ENCODE results near the gene SLC26A2.
A peak's percentile ranks its signal among the peaks of the same experiment; 100 is the strongest.

SLC26A2 gene

DNA sequence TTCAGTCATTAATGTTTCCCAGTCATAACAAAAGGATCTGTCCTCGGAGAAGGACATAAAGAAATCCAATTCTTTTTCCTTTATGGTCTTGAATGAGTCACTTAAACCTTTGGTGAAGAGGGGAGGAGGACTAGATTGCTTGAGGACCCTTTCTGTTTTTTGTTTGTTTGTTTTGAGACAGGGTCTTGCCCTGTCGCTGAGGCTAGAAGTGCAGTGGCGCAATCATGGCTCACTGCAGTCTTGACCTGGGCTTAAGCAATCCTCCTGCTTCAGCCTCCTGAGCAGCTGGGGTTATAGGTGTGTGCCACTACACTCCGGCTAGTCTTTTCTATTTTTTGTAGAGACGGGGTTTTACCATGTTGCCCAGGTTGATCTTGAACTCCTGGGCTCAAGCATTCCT is 27.6 kb downstream of the SLC26A2 start:
- Histone ChIP-seq H3K9me3 (ENCODE audit: control insufficient read depth in 2 of 2, low read length in 2 of 2) (no peaks in the 10 kb centered on the region), H3K36me3 (ENCODE audit: control insufficient read depth in 2 of 2, insufficient read depth in 2 of 2, low read length in 2 of 2) (peaks cover 14 to 21% of the 10 kb centered on the region in 2 donors), H3K27me3 (ENCODE audit: control insufficient read depth in 2 of 2, insufficient read depth in 2 of 2, low read length in 2 of 2) (no peaks in the 10 kb centered on the region), H3K4me3 (ENCODE audit: low read length in 2 of 2) (no peak overlapping the region), H3K4me1 (ENCODE audit: control insufficient read depth in 2 of 2, insufficient read depth in 2 of 2, low read length in 2 of 2) (peaks cover 0 to 5% of the 10 kb centered on the region in 2 donors), H3K27ac (ENCODE audit: low read depth in 2 of 2, low read length in 2 of 2) (no peak overlapping the region), H3K9ac (ENCODE audit: low read depth in 1 of 2, low read length in 2 of 2) (no peak overlapping the region)

DNA sequence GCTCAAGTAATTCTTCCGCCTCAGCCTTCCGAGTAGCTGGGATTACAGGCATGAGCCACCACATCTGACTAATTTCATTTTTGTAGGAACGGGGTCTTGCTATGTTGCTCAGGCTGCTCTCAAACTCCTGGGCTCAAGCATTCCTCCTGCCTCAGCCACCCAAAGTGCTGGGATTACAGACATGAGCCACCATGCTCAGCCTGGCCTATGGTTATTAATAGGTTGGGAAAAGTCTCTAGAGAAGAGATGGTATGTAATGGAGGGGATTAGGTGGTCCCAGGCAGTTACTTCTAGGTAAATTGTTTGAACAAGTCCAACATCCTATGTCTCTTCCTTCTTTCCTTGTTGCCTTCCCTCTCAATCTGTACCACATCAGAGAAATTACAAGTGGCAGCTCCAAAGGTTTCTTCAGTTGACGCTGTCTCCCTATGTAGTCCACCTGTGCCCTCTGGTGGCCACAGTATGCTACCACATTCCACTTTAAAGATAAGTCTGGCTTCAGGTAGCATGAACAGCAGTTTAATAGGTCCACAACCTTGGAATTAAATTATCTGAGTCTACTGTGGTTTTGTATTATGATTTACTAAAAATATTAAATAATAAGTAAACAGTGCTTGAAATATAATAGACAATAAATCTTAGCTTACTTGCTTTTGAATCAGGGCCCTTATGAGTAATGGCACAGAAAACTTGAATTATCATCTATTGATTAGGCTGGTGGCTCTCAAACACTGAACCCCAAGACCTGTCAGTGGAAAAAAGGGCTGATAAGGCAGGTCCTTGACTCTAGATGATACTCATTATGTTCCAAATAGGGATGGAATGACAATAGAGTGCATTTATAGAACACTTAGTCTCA is 30.2 kb downstream of the SLC26A2 start:
- Histone ChIP-seq H3K9me3 (ENCODE audit: control insufficient read depth in 2 of 2, low read length in 2 of 2) (no peaks in the 10 kb centered on the region), H3K4me3 (ENCODE audit: low read length in 2 of 2) (no peak overlapping the region), H3K27me3 (ENCODE audit: control insufficient read depth in 2 of 2, insufficient read depth in 2 of 2, low read length in 2 of 2) (no peaks in the 10 kb centered on the region), H3K36me3 (ENCODE audit: control insufficient read depth in 2 of 2, insufficient read depth in 2 of 2, low read length in 2 of 2) (peaks cover 9 to 17% of the 10 kb centered on the region in 2 donors), H3K4me1 (ENCODE audit: control insufficient read depth in 2 of 2, insufficient read depth in 2 of 2, low read length in 2 of 2) (peaks cover 0 to 5% of the 10 kb centered on the region in 2 donors), H3K27ac (ENCODE audit: low read depth in 2 of 2, low read length in 2 of 2) (no peak overlapping the region), H3K9ac (ENCODE audit: low read depth in 1 of 2, low read length in 2 of 2) (no peak overlapping the region)

DNA sequence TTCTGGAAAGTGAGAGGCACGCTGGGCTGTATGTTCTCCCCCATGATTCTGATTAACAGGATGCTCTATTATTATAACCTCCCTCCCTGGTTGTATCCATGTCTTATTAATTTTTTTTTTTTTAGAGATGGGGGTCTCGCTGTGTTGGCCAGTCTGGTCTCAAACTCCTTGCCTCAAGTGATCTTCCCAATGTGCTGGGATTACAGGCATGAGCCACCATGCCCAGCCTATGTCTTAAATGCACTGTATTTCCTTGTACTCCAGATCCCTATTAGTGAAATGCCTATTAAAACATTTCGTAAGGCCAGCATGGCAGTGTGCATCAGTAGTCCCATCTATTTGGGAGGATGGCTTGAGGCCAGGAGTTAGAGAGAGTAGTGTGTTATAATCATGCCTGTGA is 32.9 kb downstream of the SLC26A2 start:
- Histone ChIP-seq H3K4me1 (ENCODE audit: control insufficient read depth in 2 of 2, insufficient read depth in 2 of 2, low read length in 2 of 2) (peaks cover 0 to 14% of the 10 kb centered on the region in 2 donors), H3K27me3 (ENCODE audit: control insufficient read depth in 2 of 2, insufficient read depth in 2 of 2, low read length in 2 of 2) (no peaks in the 10 kb centered on the region), H3K9ac (ENCODE audit: low read depth in 1 of 2, low read length in 2 of 2) (no peak overlapping the region), H3K9me3 (ENCODE audit: control insufficient read depth in 2 of 2, low read length in 2 of 2) (no peaks in the 10 kb centered on the region), H3K4me3 (ENCODE audit: low read length in 2 of 2) (no peak overlapping the region), H3K27ac (ENCODE audit: low read depth in 2 of 2, low read length in 2 of 2) (no peak overlapping the region), H3K36me3 (ENCODE audit: control insufficient read depth in 2 of 2, insufficient read depth in 2 of 2, low read length in 2 of 2) (peaks cover 8 to 12% of the 10 kb centered on the region in 2 donors)

DNA sequence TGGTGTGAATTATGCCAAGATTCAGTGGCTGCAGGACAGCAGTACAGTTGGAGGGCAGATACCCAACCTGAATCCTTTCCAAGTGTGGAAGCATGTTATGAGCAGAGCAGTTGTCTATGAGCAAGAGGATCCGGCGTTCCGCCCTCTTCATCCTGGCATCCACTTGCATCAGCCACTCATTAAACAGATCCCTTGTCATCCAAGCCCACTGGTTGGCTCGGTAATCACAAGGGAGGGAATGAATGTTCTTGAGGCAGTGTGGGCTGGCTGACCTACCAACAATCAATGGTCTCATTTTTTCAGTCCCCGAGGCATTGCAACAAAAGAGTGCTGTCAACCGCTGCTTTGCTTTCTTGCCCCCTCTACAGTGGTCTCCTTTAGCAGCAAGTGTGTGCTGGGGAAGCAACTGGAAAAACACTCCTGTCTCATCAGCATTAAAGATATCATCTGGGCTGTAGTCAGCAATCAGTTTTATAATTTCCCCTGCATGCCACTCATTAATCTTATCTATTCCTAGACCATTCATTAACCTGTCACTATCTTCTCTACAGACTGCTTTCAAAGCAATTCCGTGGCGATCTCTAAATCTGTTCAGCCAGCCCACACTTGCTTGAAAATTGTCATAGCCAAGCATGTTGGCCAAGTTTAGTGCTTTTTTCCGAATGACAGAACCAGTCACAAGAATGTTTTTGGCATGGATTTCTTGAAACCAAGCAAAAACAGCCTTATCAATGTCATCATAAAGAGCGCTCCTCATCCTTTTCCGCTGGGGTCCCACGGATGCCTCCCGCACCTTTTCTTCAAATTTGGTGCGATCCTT is 35.0 kb downstream of the SLC26A2 start:
- no peaks in the 10 kb centered on the region for H3K9me3 ChIP-seq (ENCODE audit: control insufficient read depth in 2 of 2, low read length in 2 of 2)
- no peak overlapping the region for H3K9ac ChIP-seq (ENCODE audit: low read depth in 1 of 2, low read length in 2 of 2)
- H3K36me3 ChIP-seq (ENCODE audit: control insufficient read depth in 2 of 2, insufficient read depth in 2 of 2, low read length in 2 of 2), result peaks cover 8 to 12% of the 10 kb centered on the region in 2 donors
- H3K4me1 ChIP-seq (ENCODE audit: control insufficient read depth in 2 of 2, insufficient read depth in 2 of 2, low read length in 2 of 2), result peaks cover 8 to 24% of the 10 kb centered on the region in 2 donors
- H3K27ac ChIP-seq (ENCODE audit: low read depth in 2 of 2, low read length in 2 of 2), result peak overlapping the region in 1 of 2 donors; percentile 55
- H3K4me3 ChIP-seq (ENCODE audit: low read length in 2 of 2), result no peak overlapping the region
- H3K27me3 ChIP-seq (ENCODE audit: control insufficient read depth in 2 of 2, insufficient read depth in 2 of 2, low read length in 2 of 2), result no peaks in the 10 kb centered on the region

DNA sequence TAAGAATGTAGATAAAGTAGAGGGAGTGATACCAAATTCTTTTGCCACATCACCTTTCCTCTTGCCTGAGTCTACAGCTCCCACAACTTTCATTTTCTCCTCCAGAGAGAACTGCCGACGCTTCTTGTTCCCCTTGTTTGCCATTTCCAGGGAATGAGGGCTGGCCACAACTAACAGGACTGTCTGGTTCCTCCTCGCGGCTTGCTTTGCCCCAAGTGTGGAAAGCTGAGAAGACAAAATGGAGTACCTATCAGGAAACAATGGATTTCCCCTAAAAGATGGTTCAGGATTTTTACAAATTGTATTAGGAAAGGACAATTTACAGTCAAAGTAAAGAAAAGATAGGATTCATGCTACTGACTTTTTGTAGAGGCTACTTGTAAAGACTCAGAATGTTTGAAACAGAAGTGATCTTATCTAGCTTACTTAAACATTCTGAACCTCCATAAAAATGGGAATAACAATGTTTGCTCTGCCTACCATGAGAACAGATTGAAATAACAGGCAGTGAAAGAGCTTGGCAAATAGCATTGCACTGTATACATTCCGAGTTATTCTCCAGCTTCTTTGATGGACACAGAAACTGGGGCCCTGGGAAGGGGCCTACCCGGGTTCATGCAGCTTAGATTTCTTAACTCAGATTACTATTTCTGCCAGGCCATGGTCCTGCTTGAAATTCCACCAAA is 35.8 kb downstream of the SLC26A2 start:
- Histone ChIP-seq H3K4me1 (ENCODE audit: control insufficient read depth in 2 of 2, insufficient read depth in 2 of 2, low read length in 2 of 2) (peaks cover 12 to 27% of the 10 kb centered on the region in 2 donors), H3K27ac (ENCODE audit: low read depth in 2 of 2, low read length in 2 of 2) (peak overlapping the region in 1 of 2 donors; percentile 55), H3K9ac (ENCODE audit: low read depth in 1 of 2, low read length in 2 of 2) (no peak overlapping the region), H3K4me3 (ENCODE audit: low read length in 2 of 2) (peak overlapping the region in 1 of 2 donors; percentile 39), H3K36me3 (ENCODE audit: control insufficient read depth in 2 of 2, insufficient read depth in 2 of 2, low read length in 2 of 2) (peaks cover 8 to 12% of the 10 kb centered on the region in 2 donors), H3K9me3 (ENCODE audit: control insufficient read depth in 2 of 2, low read length in 2 of 2) (no peaks in the 10 kb centered on the region), H3K27me3 (ENCODE audit: control insufficient read depth in 2 of 2, insufficient read depth in 2 of 2, low read length in 2 of 2) (no peaks in the 10 kb centered on the region)

DNA sequence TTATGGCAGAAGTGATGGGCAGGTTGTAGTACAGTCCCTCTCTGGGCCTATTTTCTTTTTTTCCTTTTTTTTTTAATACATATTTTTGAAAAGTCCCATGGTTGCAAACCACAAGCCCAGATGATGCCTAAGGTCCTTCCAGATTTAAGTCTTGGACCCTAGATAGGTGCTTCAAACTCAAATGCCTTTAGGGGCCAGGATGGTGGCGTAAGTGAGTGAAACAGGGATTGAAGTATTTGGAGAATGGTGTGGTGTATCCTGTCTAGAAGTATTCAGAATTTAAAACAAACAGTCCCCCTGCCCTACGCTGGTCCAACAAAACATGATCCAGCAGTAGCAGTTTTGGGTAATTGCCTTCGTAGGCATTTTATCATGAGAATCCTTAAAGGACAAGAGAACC is 37.7 kb downstream of the SLC26A2 start:
- peaks cover 18 to 36% of the 10 kb centered on the region in 2 donors for H3K4me1 ChIP-seq (ENCODE audit: control insufficient read depth in 2 of 2, insufficient read depth in 2 of 2, low read length in 2 of 2)
- no peak overlapping the region for H3K27ac ChIP-seq (ENCODE audit: low read depth in 2 of 2, low read length in 2 of 2)
- peaks cover 8 to 12% of the 10 kb centered on the region in 2 donors for H3K36me3 ChIP-seq (ENCODE audit: control insufficient read depth in 2 of 2, insufficient read depth in 2 of 2, low read length in 2 of 2)

DNA sequence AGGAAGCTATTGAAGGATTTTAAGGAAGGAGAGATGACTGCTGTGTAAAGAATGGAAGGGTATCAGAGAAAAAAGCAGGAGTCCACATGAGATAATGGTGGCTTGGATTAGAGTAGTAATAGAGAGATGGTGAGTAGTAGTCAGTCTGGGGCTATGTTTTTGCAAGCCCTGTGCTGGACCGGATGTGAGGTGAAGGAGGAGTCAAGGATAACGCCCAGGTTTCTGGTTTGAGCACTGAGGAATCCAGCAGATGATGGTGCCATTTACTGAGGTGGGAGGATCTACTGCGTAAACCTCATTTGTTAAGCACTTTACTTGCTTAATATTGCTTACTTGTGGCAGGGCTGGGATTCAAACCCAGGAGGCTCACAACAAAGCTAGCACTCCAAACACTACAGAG is 38.8 kb downstream of the SLC26A2 start:
- H3K36me3 ChIP-seq (ENCODE audit: control insufficient read depth in 2 of 2, insufficient read depth in 2 of 2, low read length in 2 of 2), result peaks cover 8 to 12% of the 10 kb centered on the region in 2 donors
- peak overlapping the region; percentile 84 for H3K4me3 ChIP-seq (ENCODE audit: low read length in 2 of 2)
- H3K27me3 ChIP-seq (ENCODE audit: control insufficient read depth in 2 of 2, insufficient read depth in 2 of 2, low read length in 2 of 2), result no peaks in the 10 kb centered on the region
- no peaks in the 10 kb centered on the region for H3K9me3 ChIP-seq (ENCODE audit: control insufficient read depth in 2 of 2, low read length in 2 of 2)
- peaks cover 18 to 36% of the 10 kb centered on the region in 2 donors for H3K4me1 ChIP-seq (ENCODE audit: control insufficient read depth in 2 of 2, insufficient read depth in 2 of 2, low read length in 2 of 2)
- peak overlapping the region in 1 of 2 donors; percentile 91 for H3K27ac ChIP-seq (ENCODE audit: low read depth in 2 of 2, low read length in 2 of 2)
- H3K9ac ChIP-seq (ENCODE audit: low read depth in 1 of 2, low read length in 2 of 2), result no peak overlapping the region

More for the DNA sequence above, 37.7 kb downstream of the SLC26A2 start:
- H3K9ac ChIP-seq (ENCODE audit: low read depth in 1 of 2, low read length in 2 of 2), result no peak overlapping the region
- H3K9me3 ChIP-seq (ENCODE audit: control insufficient read depth in 2 of 2, low read length in 2 of 2), result no peaks in the 10 kb centered on the region
- H3K27me3 ChIP-seq (ENCODE audit: control insufficient read depth in 2 of 2, insufficient read depth in 2 of 2, low read length in 2 of 2), result no peaks in the 10 kb centered on the region
- H3K4me3 ChIP-seq (ENCODE audit: low read length in 2 of 2), result no peak overlapping the region

DNA sequence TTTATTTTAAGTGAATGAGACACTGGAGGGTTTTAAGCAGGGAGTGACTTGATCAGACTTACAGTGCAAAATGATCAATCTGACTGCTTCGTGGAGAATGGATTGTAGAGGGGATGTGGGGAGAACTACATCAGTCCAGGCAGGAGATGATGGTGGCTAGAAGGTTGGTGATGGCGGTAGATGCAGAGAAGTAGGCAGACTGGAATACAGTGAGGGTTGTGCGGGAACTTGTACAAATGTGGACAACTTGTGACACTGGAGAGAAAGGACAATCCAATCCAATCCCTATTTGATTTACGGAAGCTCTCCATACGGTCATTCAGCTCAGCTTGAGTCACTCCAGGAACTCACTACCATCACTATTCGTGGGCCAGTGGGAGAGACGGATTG is 39.3 kb downstream of the SLC26A2 start:
- Histone ChIP-seq H3K27ac (ENCODE audit: low read depth in 2 of 2, low read length in 2 of 2) (peak overlapping the region; percentile 91 to 94), H3K36me3 (ENCODE audit: control insufficient read depth in 2 of 2, insufficient read depth in 2 of 2, low read length in 2 of 2) (peaks cover 11 to 14% of the 10 kb centered on the region in 2 donors), H3K9me3 (ENCODE audit: control insufficient read depth in 2 of 2, low read length in 2 of 2) (no peaks in the 10 kb centered on the region), H3K4me3 (ENCODE audit: low read length in 2 of 2) (peak overlapping the region; percentile 84), H3K27me3 (ENCODE audit: control insufficient read depth in 2 of 2, insufficient read depth in 2 of 2, low read length in 2 of 2) (no peaks in the 10 kb centered on the region), H3K9ac (ENCODE audit: low read depth in 1 of 2, low read length in 2 of 2) (peak overlapping the region; percentile 89), H3K4me1 (ENCODE audit: control insufficient read depth in 2 of 2, insufficient read depth in 2 of 2, low read length in 2 of 2) (peaks cover 18 to 36% of the 10 kb centered on the region in 2 donors)

DNA sequence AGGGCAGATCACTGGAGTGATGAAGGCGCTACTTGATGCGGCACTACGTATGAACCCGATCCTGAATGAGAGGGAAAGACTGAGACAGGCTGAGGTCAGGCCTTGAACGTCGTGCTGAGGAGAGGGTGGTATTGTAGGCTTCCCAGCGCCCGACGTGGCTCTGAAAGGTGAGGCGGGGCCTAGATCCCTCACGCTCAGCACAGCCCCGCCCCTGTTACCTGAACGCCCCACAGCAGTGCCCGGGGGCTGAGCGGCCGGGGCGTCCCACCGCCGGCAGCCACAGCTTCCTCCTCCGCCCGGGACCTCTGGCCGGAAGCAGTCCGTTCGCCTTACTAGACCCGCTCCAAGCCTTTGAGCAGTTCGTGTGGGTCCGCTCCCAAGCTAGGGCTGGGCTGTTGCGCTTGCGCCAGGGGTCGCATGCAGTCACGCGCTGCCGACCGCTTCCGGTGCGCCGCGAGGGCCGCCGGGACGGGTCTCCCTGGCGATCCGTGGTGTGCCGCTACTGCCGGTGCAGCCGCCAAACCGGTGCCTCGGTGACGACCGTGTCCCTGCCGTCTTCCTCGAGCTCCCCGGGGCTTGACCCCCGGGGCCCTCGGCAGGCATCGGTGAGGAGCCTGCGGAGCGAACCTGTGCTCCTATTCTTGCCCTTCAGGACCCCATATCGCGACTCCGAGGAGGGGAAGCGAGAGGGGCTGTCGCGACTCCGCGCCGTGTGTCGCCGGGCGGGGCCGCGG is 39.9 kb downstream of the SLC26A2 start, which contains the start of the genes HMGXB3 and TIGD6:
Gene HMGXB3, plus strand, starts transcription at position 484 of the 734 bp plus-strand sequence. CDS start 4,114 bp downstream, outside the sequence.
Gene TIGD6, minus strand, starts transcription at position 399 of the 734 bp plus-strand sequence. CDS start 4,306 bp downstream, outside the sequence.
- Histone ChIP-seq H3K27me3 (ENCODE audit: control insufficient read depth in 2 of 2, insufficient read depth in 2 of 2, low read length in 2 of 2) (no peaks in the 10 kb centered on the region), H3K27ac (ENCODE audit: low read depth in 2 of 2, low read length in 2 of 2) (peak within 1 kb of the TSS; percentile 91 to 94), H3K9ac (ENCODE audit: low read depth in 1 of 2, low read length in 2 of 2) (peak within 1 kb of the TSS; percentile 89)

More for the DNA sequence above, 39.9 kb downstream of the SLC26A2 start, which contains the start of the genes HMGXB3 and TIGD6:
- Histone ChIP-seq H3K36me3 (ENCODE audit: control insufficient read depth in 2 of 2, insufficient read depth in 2 of 2, low read length in 2 of 2) (peaks cover 5 to 12% of the 10 kb centered on the region in 2 donors), H3K4me1 (ENCODE audit: control insufficient read depth in 2 of 2, insufficient read depth in 2 of 2, low read length in 2 of 2) (peaks cover 18 to 36% of the 10 kb centered on the region in 2 donors), H3K4me3 (ENCODE audit: low read length in 2 of 2) (peak within 1 kb of the TSS; percentile 84), H3K9me3 (ENCODE audit: control insufficient read depth in 2 of 2, low read length in 2 of 2) (no peaks in the 10 kb centered on the region)

Data from mucosa of rectum (tissue), 2 donors.